Uterus (tissue), 4 donors: Measurements from ENCODE around the gene IL4R. TPM values are rescaled to one million over a fixed set of nuclear protein-coding genes. Genes with fewer than 3 reads are reported as not detected.

Source experiments
- DNase-seq, 2 donors: peaks; one replicate each; pipeline ENCODE4 v3.0.0-alpha.2; 2019 to 2020
- H3K27ac ChIP-seq, 2 donors: fragments of 200-600 bp; sonication (generic); 1 replicate in 1 of 2; 2 replicates in 1 of 2; pipeline ENCODE4 v1.5.1; 2016 to 2018
- H3K27me3 ChIP-seq, 2 donors: fragments of 200-600 bp; sonication (generic); one replicate each; pipeline ENCODE4 v1.5.1; 2018 to 2019; ENCODE audit warnings: control low read depth in 1 of 2
- H3K36me3 ChIP-seq, 2 donors: fragments of 200-600 bp; sonication (generic); one replicate each; pipeline ENCODE4 v1.5.1; 2019; ENCODE audit warnings: control low read depth in 1 of 2
- H3K4me1 ChIP-seq, 2 donors: fragments of 200-600 bp; sonication (generic); one replicate each; pipeline ENCODE4 v1.5.1; 2018 to 2019; ENCODE audit warnings: control low read depth in 1 of 2
- H3K4me3 ChIP-seq, 2 donors: fragments of 200-600 bp; sonication (generic); 1 replicate in 1 of 2; 2 replicates in 1 of 2; pipeline ENCODE4 v1.5.1; 2018 to 2019; ENCODE audit warnings: mild to moderate bottlenecking in 1 of 2
- H3K9me3 ChIP-seq, 2 donors: fragments of 200-600 bp; sonication (generic); one replicate each; pipeline ENCODE4 v1.5.1; 2019; ENCODE audit warnings: control low read depth in 1 of 2
- POLR2A ChIP-seq, 2 donors: fragments of 450-650 bp; IDR thresholded peaks; one replicate each; pipeline ENCODE4 v1.6.1; 2016; ENCODE audit warnings: antibody characterized with exemption in 2 of 2, mild to moderate bottlenecking in 1 of 2, moderate library complexity in 1 of 2
- intact Hi-C: fragments of 100-400 bp; cut with DNase I; formaldehyde crosslinking; loops from one replicate; pipeline ENCODE4 v1.15.1; 2023; ENCODE audit warnings: low total_unique reads
- total RNA-seq, 4 donors: library from RNA; depleted of rRNA in 3 of 4; stranded (reverse); fragments of >200 nt in 3 of 4; gene quantifications; one replicate each; pipeline versions ENCODE4 v1.1.0 to v1.2.4, GENCODE V29; 2014 to 2023
- TF ChIP-seq, protein P1 (sequence below), 4 experiments: fragments of 200-600 bp in 2 of 4; fragments of 450-650 bp in 2 of 4; sonication (generic) in 2 of 4; IDR thresholded peaks; one replicate each; pipeline ENCODE4 v1.5.1; 2016 to 2019; ENCODE audit warnings: antibody characterized with exemption in 4 of 4, mild to moderate bottlenecking in 2 of 4, moderate library complexity in 1 of 4
- donor health status: DM: yes; HTN: yes; CAD: no.

The IL4R gene
- total RNA-seq, 4 donors from 2014 or later: 9.4 to 137 (median 45.4) TPM

DNA sequence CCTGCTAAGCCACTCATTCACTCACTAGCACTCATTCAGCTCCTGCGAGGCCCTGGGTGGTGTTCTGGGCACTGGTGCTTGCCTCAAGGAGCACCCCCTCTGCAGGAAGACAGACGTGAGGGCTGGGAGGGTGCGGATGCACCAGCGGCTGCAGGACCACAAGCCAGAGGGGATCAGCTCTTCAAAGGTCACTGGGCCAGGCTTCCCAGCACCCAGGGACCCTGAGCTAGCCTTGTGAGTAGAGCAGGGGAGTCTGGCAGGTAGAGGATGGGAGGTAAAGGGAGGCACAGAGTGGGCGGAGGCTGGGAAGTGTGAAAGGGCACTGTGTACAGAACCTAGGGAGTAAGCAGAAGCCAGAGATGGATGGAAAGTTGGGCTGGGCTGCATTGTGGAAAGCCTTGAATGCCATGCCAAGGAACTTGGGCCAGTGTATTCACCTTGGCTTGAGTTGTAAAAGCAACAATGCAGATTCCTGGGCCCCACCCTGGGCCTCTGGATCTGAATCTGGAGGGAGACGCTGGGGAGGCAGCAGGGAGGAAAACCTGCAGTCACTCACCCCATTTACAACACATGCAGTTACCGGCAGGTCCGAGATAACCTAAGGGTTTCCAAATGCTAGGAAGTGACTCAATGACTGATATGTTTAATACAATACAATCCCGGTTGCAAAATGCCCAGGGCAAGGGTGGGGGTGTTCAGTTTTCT, 1.7 kb downstream of the IL4R start:
- Histone ChIP-seq H3K4me3 (peak overlapping the region; percentile 63 to 65), H3K36me3 (no peaks in the 10 kb centered on the region), H3K4me1 (peaks cover 0 to 18% of the 10 kb centered on the region in 2 donors), H3K9me3 (no peaks in the 10 kb centered on the region), H3K27me3 (no peaks in the 10 kb centered on the region), H3K27ac (peak overlapping the region; percentile 94 to 96)
- TF ChIP-seq, protein P1, sequence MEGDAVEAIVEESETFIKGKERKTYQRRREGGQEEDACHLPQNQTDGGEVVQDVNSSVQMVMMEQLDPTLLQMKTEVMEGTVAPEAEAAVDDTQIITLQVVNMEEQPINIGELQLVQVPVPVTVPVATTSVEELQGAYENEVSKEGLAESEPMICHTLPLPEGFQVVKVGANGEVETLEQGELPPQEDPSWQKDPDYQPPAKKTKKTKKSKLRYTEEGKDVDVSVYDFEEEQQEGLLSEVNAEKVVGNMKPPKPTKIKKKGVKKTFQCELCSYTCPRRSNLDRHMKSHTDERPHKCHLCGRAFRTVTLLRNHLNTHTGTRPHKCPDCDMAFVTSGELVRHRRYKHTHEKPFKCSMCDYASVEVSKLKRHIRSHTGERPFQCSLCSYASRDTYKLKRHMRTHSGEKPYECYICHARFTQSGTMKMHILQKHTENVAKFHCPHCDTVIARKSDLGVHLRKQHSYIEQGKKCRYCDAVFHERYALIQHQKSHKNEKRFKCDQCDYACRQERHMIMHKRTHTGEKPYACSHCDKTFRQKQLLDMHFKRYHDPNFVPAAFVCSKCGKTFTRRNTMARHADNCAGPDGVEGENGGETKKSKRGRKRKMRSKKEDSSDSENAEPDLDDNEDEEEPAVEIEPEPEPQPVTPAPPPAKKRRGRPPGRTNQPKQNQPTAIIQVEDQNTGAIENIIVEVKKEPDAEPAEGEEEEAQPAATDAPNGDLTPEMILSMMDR (IDR thresholded peaks at IDR 0.05): no peak
- TF ChIP-seq POLR2A (IDR thresholded peaks at IDR 0.05): peak; percentile 20 to 34
- intact Hi-C loops: no loop called here
- DNase-seq: peak; percentile 65 to 78

DNA sequence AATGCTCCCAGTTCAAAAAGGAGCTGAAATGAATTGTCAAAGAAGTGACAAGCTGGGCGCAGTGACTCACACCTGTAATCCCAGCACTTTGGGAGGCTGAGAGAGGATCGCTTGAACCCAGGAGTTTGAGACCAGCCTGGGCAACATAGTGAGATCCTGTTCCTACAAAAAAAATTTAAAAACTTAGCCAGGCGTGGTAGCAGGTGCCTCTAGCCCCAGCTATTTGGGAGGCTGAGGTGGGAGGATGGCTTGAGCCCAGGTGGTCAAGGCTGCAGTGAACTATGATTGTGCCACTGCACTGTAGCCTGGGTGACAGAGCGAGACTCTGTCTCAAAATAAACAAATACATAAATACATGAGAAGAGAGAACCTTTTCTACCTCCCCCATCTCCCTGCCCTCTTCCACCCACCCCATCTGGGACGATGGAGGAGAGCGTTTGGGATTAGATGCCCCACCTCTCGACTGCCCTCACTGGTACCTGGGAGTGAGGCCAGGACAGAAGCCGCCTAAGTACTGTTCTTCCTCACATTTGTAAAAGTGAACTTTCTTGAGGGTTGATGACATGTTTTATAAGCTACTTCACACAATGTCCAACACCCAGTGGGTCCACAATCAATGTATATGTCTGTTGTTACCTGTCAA, 2.4 kb downstream of the IL4R start:
- Histone ChIP-seq H3K4me3 (peak overlapping the region; percentile 63 to 65), H3K36me3 (no peaks in the 10 kb centered on the region), H3K4me1 (peaks cover 0 to 18% of the 10 kb centered on the region in 2 donors), H3K9me3 (no peaks in the 10 kb centered on the region), H3K27ac (peak overlapping the region; percentile 94 to 96), H3K27me3 (no peaks in the 10 kb centered on the region)
- TF ChIP-seq, protein P1 (IDR thresholded peaks at IDR 0.05): no peak
- TF ChIP-seq POLR2A (IDR thresholded peaks at IDR 0.05): peak in 1 of 2 donors; percentile 5
- peak in 1 of 2 donors; percentile 17 for DNase-seq
- intact Hi-C loops: no loop called here

DNA sequence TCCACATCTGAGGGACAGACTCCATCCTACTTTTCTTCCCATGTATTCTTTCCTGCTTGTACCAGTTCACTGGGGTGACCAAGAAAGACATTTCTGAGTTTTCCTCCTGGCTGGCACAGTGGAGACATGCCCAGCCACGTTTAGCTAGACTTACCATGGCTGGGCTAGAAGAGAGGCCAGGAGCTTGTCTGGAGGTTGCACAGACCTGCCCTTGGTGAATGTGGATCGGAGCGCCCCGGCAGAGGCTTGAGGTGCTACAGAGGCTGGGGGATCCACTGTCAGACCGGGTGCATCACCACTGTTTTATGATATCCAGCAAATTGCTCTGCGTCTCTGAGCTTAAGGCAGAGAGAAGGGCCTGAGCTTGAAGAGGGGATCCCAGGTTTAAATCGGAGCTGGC, 3.5 kb downstream of the IL4R start:
- TF ChIP-seq, protein P1 (IDR thresholded peaks at IDR 0.05): no peak
- TF ChIP-seq POLR2A (IDR thresholded peaks at IDR 0.05): no peak
- H3K27ac ChIP-seq: peak overlapping the region; percentile 94 to 96
- no peak overlapping the region for H3K4me3 ChIP-seq
- no peaks in the 10 kb centered on the region for H3K9me3 ChIP-seq
- no peaks in the 10 kb centered on the region for H3K27me3 ChIP-seq
- DNase-seq: peak in 1 of 2 donors; percentile 14
- no peaks in the 10 kb centered on the region for H3K36me3 ChIP-seq
- H3K4me1 ChIP-seq: peaks cover 0 to 18% of the 10 kb centered on the region in 2 donors
- intact Hi-C loops: no loop called here

DNA sequence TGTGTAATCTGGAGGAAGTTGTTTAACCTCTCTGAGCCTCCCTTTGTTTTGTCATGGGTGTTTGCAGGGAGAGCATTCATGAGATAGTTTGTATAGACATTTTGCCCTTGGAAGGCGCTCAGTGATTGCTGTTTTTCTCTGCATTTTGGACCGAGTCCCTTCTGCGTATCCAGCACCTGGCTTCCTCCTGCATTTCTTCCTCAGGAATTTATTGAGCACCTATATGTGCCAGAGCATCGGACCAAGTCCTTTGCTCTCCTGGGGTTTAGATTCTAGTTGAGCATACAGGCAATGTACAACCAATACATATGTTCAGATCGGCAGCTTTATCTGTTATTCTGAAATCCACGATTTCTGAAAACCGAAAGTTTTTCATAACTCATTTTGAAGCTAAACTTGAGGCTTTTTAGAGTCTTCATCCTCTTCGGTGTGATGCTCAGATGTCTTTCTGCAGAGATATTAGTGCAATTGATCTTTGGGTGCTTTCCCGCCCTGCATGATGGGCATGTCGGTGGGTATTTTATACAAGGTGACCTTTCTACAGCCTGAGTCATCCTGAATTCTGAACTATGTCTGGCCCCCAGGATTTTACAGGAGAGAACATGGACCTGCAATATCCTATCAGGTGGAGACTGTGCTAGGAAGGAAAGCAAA, 4.1 kb downstream of the IL4R start:
- no peak overlapping the region for H3K4me3 ChIP-seq
- intact Hi-C loops: no loop called here

More for the DNA sequence above, 4.1 kb downstream of the IL4R start:
- Histone ChIP-seq H3K27ac (peak overlapping the region; percentile 94 to 96), H3K27me3 (no peaks in the 10 kb centered on the region), H3K4me1 (peaks cover 0 to 18% of the 10 kb centered on the region in 2 donors), H3K36me3 (no peaks in the 10 kb centered on the region), H3K9me3 (no peaks in the 10 kb centered on the region)
- no peak for DNase-seq
- TF ChIP-seq, protein P1 (IDR thresholded peaks at IDR 0.05): no peak
- TF ChIP-seq POLR2A (IDR thresholded peaks at IDR 0.05): no peak
